Amniotic epithelial cell (primary cell): ENCODE data around the gene GCKR.

Experiments used
- DNase-seq: peaks from one replicate; pipeline ENCODE4 v3.0.0-alpha.2; 2010; ENCODE audit warnings: low read depth

GCKR gene, protein sequence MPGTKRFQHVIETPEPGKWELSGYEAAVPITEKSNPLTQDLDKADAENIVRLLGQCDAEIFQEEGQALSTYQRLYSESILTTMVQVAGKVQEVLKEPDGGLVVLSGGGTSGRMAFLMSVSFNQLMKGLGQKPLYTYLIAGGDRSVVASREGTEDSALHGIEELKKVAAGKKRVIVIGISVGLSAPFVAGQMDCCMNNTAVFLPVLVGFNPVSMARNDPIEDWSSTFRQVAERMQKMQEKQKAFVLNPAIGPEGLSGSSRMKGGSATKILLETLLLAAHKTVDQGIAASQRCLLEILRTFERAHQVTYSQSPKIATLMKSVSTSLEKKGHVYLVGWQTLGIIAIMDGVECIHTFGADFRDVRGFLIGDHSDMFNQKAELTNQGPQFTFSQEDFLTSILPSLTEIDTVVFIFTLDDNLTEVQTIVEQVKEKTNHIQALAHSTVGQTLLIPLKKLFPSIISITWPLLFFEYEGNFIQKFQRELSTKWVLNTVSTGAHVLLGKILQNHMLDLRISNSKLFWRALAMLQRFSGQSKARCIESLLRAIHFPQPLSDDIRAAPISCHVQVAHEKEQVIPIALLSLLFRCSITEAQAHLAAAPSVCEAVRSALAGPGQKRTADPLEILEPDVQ

DNA sequence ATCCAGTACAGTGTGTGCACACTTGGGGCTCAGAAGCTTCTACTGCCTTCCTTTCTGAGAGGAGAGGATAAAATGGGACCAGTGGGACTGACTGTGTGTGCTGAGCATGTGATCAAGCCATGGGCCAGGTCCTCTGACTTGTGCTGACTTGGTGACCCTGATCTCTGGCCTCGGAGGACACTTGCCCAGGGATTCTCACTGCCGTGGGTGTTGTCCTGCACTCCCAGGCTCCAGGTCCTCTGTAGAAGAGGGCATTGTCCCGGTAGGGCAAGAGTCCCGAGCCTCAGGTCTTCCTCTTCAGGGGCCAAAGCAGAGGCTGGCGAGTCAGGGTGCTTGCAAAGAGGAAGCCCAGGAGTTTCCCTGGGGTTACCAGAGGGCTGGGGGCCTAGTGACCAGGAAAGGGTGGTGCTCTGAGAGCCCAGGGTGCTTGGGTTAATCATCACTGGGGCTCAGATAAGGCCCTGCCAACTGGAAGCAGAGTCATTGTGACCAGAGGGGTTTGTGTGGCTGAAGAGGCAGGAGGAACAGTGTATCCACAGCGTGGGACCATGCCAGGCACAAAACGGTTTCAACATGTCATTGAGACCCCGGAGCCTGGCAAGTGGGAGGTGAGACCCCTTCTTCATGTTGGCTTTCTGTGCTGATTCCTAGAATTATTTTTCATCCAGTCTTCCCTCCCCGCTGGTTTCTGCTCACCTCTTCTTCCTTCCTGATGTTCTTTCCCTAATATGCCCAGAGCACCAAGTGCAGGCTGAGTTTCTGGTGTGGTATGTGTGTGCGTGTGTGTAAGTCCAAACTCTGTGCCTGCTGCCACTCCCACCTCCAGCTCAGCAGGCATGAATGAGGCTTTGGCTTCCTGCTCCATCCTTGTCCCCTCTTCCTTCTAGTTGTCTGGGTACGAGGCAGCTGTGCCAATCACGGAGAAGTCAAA is at the start of gene GCKR:
Gene GCKR (plus strand): TSS at position 483 of the 931 bp plus-strand sequence. CDS start 66 bp downstream, at position 549.
- peak; percentile 15 for DNase-seq

DNA sequence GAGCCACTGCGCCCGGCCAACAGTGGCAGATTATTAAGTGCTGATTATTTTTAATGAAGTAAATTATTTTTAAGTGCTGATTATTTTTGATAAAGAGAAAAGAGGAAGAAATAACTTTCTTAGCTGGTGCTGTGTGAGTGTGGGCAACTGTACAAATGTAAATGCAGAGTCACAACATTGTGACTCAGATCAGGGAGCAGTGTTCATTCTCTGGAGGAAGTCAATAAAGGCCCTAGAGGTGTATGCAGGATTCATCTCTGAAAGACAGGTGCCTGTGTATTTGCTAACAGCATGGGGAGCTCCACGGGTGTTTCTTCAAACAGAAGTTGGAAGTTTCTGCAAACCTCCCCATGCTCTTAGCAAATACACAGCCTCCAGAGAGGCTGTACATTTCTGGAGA is 48.3 kb upstream of the GCKR start:
- DNase-seq = no peak

DNA sequence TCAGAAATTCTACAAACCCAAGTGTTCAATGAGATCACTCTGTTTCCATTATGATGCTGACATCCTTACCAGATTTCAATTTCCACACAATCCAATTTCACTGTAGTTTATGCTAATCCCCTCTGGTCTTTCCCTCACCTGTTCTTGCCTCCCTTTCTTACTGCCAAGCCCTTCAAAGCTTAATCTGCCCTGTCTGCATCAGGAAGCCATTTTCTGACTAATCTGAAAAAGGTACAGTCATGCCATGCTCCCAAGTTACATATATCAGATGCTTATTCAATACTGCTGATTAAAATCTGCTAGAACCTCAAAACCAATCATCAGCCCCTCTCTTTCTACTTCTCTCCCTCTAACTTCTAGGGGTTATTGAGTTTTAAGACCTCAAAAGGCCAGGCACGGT is 45.5 kb upstream of the GCKR start:
- DNase-seq = no peak

DNA sequence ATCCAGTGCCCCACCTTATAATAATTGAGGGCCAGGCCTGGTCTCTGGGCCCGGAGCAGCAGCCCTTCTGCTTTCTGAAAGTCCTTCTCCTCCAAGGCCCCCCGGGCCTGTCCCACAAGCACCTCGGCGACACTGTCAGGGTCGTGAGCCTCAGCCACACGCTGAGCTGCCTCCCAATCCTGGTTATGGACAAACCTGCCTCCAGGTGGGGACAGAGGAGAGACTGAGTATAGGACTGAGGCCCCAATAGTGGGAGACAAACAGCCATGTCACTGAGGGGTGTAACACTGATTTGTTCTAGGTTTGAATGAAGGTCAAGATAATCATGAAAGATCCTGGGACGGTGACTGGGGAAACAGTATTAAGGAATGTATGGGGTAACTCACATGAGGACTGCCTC is 42.7 kb upstream of the GCKR start:
- DNase-seq = no peak

DNA sequence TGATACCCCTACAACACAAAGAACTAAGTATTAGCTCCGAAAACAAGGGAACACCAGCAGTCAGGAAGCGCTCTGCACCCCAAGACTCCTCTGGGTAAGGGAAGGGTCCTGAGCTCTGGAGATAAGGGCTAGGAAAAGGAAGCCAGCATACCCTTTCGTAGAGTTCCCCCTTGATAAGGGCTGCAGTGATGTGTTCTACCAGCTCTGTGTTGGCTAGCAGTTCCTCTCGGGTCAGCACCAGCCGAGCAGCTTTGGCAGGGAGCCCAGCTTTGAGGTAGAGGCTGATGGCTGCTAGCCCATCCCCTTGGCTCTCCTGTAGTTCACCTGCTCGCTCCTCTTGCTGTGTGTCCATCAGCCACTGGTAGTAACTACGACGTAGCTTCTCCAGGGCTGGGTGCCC is 35.5 kb upstream of the GCKR start:
- DNase-seq = no peak

DNA sequence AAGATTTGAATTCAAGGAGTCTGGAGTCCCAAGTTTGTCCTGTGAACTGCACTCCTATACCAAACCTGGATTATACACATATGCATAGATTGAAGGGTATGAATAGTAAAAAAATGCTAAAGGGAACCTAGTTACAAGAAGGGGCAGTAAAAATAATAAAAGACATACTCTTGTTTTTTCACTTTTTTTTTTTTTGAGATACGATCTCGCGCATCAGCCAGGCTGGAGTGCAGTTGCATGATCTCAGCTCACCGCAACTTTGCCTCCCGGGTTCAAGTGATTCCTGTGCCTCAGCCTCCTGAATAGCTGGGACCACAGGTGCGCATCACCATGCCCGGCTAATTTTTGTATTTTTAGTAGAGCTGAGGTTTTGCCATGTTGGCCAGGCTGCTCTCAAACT is 32.2 kb upstream of the GCKR start:
- DNase-seq = no peak

DNA sequence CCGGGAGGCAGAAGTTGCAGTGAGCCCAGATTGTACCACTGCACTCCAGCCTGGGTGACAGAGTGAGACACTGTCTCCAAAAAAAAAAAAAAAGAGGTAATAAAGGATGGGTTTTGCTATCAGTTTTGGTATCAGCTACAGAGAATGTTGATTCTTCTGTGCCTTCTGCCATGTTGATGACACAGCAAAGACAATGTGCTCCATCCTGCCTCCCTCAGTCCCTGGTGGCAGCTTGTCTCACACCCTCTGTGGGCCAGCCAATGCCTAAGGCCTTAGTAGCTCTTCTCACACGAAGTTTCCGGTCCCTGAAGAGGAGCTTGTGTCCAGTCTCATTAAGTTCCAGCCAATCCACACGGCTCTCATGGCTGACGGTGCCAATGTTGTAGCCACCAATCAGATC is 24.7 kb upstream of the GCKR start:
- DNase-seq = no peak

DNA sequence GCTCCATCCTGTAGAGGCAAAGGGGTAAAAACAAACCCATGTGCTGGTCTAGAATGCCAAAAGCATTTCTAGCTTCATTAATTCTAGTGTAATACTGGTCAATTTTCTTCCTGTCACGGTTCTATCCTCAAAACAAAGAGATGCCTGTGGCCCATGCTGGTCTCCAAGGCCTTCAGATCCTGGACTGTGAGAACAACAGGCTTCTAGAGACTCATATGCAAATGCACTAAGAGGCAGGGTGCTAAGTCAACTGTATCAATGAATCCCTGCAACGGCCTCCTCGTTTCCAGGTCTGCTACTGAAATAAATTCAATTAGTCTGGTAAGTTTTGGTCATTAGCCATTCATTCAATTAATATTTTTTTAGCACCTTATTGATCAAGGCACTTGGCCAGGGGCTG is 11.1 kb upstream of the GCKR start:
- DNase-seq = no peak

DNA sequence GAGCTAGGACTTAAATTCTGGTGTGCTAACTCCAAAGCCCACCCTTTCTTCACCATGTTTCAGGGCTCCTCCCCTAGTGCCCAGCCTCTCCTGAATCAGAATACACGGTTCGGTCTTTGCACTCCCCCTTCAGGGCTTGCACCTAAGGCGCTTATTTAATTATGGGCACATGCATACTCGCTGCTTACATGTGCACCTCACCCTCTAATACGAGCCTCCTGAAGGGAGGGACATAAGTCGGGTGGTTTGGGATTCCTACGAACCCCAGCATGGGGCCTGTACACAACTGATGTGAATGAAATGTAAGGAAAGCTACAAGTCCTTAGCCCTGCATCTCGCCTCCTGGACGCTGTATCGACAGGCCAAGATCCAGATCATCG is 7.5 kb upstream of the GCKR start:
- peak; percentile 24 for DNase-seq

DNA sequence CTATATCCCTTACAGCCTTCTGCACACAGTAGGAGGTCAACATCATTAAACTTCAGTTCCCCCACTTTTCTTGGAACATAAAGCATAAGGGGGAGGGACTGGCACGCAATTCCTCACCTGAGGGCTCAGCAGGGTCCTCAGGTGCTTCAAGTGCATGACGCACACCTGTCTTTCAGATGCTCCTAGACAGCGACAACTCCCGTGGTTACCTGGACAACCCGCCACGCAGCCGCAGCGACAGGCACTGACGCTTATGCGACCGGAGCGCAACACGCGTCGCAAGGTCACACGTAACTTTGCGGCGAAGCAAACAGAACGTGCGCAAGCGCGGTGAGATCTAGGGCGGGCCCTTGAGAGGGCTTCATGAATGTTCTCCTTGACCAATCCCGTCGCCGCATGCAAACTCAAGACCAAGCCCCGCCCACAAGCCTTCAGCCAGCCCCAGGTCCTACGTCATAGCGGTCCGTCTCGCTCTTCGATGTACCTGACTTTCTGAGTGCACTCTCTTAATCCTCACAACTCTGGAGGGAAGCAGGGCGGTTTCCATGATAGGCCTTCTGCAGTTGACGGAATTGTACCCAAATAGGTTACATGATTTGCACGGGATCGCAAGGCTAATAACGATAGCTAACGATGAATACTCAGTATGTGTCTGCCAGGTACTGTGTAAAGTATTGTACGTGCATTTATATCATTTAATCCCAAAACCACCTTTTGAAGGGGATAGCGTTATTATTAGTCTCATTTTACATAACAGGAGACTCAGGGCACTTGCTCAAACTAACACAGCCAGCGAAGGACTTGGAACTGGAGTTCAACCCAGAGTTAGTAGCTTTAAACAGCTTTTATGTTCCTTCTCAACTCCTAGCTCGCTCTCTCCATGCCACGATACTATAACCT is 6.9 kb upstream of the GCKR start, which contains the start of gene IFT172:
Gene IFT172 (minus strand): TSS at position 246 of the 900 bp plus-strand sequence. CDS start 90 bp downstream, at position 156.
- DNase-seq = peak; percentile 95

DNA sequence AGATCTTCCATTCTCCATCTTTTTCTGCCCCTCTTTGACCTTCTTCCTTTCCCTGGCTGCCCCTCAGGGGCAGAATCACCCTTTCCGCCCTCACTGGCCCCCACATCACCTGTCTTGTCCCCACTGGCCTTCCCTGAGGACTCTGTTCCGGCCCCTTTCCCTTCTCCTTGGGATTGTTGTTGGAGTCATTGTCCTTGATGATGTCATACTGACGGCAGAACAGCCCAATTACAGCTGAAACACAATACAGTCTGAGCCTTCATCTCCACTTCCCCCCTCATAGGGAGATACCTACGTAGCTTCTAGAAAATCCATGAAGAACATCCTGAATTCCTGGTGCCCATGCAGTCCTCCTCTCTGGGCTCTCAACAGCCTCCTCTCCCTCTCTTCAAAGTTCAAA is 4.1 kb upstream of the GCKR start:
- DNase-seq = no peak

DNA sequence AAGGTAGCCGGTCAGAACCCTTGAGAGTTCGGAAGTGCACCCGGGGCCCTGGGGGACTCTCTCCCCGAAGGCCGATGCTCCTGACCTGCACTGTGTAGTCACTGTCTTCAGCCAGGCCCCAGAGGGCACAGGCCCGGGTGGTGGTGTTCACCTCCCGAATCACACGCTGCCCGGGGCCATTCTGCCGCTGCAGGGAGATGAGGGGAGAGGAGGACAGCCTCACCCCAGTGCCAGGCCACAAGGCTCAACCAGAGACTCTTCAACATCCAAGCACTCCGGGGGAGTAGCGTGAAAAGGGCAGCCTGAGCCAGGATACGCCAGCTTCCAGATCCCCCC is 2.7 kb upstream of the GCKR start:
- DNase-seq = peak; percentile 84

DNA sequence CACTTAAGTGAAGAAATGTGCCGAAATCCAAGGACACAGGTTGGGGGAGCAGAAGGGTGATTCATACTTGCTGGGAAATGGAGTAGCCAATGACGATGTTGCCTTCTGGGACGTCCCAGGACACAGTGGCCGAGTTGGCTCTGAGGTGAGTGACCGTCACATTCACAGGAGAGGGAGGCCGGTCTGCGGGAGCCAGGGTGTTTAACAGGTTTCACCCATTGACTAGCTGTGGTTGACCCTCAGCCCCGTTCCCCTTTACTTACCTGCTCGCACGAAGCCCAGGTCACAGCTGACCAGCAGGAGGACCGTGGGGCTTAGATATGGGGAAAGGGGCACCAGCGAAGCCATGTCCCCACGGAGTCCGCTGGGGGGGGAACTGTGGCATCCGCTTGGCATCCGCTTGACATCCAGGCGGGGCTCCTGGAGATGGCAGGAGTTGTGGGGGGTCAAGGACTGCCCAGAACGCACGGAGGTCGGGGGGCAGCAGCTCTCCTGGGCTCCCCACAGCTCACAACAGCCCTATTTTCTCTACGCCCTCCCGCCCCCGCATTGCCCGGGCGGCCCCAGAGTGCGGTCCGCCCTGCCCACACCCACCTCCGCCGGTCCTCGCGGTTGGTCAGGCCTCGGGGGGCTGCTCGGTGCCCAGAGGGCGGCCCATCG is 2.2 kb upstream of the GCKR start:
- no peak for DNase-seq

DNA sequence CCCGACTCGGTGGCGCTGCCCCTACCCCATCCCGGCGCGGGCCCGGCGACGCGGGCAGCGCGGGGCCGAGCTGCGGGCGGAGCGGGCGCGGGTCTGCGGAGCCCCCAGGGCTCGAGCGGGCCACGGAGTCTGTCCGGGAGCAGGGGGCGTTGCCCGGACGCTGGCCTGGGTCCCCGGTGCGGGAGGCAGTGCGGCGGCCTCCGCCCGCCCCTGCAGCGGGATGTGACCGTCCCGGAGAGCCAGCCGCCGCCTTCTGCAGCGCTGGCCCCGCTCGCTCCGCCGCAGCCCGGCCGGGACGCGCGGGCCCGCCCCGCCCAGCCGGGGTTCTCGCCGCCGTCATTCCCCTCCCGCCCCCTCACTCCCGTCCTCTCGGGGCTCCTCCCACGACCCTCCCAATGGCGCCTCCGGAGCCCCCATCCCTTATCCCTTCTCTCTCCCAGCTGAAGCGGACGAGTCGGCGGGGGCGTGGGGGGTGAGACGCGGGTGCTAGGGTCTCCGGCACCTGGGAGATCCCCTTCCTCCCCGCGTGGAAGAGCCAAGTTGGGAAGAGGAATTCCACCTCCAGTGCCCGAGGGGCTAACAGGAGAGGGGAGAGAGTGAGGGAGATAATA is 1.6 kb upstream of the GCKR start, which contains the start of gene FNDC4:
Gene FNDC4 (minus strand): TSS at position 257 of the 611 bp plus-strand sequence. CDS start 521 bp downstream, outside the sequence.
- no peak for DNase-seq

DNA sequence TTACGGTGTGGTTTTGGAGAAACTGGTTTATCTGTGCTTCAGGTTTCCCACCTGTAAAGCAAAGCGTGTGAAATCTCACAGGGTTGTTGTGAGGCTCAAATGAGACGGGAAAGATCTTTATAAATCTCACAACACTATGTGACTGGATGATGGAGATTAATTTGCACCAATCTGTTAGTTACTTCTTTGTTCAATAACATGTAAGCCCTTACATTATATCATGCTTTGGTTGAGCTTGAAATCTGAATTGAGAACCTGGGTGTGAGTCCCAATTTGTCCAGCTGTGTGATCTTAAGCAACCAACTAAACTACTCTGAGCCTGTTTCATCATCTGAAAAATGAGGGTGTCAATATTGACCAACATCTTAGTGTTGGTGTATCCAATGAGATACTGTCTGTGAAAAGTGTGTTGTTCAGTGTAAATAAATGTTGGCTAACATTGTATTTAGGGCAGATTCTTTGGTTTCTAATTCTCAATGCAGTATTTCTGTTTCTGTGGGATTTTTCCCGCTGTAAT is 741 bp upstream of the GCKR start:
- DNase-seq = peak; percentile 9

DNA sequence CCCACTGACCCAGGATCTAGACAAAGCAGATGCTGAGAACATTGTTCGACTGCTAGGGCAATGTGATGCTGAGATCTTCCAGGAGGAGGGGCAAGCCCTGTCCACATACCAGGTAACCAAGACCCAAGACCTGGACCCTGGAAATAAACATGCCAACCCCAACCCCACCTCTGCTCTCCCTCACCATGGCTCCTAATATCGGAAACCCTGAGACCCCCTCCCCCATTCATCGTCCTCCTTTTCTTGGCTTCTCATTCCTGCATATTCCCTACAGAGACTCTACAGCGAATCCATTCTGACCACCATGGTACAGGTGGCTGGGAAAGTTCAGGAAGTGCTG is 619 bp downstream of the GCKR start:
- DNase-seq = no peak

DNA sequence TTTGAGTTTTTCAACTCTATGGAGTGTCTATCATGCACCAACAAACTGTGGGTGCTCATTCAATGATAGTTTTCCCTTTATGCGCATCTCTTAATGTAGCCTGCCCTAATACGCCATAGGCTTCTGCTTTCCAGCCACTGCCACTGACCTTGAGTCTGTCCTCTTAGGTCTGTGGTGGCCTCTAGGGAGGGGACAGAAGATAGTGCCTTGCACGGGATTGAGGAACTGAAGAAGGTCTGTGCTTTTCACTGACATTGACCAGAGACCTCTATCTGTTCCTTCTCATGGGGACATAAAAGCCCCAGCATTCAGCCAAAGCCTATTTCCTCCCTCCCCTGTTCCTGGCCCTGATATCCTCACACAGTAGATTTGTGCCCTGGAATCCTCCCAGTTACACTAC is 2.3 kb downstream of the GCKR start:
- no peak for DNase-seq

DNA sequence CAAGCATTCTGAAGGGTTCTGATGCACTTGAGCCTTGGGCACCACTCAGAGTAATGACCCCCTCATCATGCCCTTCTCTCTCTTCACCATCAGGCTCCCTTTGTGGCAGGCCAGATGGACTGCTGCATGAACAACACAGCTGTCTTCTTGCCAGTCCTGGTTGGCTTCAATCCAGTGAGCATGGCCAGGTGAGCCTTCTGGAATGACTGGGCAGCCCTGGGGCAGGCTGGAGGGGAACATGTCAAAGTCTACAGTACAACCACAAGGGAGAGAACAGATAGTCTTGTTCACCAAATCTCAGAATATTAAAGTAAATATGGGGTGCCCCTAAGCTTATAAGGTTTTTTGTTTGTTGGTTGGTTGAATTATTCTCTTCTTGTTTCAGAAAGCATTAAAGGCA is 4.4 kb downstream of the GCKR start:
- DNase-seq = no peak

DNA sequence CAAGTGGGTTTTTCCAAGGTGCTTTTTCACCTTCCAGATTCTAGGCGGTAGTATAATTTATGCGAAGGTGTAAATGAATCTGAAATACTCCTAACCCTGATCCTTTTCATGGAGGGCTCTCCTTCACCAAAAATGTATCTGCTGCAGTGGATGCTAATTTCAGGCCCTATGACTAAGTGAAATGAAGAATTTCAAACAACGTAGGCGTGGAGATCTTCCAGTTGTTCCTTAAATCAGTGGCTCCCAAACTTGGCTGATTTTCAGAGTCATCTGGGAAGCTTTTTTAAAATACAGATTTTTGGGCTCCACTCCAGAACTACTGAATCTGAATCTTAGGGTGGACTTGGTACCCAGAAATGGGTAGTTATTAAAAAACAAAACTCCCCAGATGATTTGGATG is 5.5 kb downstream of the GCKR start:
- DNase-seq = no peak

DNA sequence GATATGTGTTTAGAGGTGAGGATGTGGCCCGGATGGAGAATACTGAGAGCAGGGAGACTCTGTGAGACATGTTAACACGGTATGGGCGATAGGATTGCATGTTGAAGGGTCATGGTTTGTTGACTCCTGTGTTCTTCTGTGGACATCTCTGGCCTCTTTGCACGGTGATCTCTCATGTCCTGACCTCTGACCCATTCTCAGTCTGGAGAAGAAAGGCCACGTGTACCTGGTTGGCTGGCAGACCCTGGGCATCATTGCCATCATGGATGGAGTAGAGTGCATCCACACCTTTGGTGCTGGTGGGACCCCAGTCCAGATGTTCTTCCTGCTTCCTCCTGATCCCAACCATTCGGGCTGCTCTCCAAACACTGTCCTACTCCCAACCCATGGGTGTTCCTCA is 9.9 kb downstream of the GCKR start:
- DNase-seq = no peak
